Tongue (tissue), 2 donors: Measurements from ENCODE around the gene TWIST1. TPM values are rescaled to one million over a fixed set of nuclear protein-coding genes. Genes with fewer than 3 reads are reported as not detected.

ENCODE experiments used
- DNase-seq: peaks from one replicate; pipeline ENCODE4 v3.0.0-alpha.2; 2015
- total RNA-seq: library from RNA; depleted of rRNA; stranded (reverse); fragments of >200 nt; gene quantifications from one replicate; pipeline ENCODE4 v1.2.3, GENCODE V29; 2014

Gene TWIST1
- 16.4 TPM for total RNA-seq

DNA sequence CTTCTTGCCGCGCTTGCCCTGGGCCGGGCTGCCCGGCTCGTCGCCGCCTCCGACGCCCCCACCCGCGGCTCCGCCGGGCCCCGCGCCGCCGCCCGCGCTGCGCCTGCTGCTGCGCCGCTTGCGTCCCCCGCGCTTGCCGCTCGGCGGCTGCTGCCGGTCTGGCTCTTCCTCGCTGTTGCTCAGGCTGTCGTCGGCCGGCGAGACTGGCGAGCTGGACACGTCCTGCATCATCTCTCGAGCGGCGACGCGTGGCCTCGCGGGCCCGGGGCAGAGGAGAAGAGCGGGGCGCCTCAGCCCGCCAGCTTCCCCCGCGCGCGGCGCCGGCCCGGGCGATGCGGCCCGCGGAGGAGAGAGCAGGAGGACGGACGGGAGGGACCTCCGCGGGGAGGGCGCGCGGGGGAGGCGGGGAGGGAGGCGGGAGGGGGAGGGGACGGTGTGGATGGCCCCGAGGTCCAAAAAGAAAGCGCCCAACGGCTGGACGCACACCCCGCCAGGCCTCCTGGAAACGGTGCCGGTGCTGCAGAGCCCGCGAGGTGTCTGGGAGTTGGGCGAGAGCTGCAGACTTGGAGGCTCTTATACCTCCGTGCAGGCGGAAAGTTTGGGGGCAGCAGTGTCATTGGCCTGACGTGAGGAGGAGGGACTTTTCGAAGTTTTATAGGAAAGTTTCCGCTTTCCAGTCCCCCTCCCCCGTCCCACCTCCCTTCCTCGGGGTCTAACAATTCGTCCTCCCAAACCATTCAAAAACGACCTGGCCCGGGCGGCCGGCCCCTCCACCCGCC lies at the start of gene TWIST1:
Gene TWIST1 (minus strand): TSS at position 546 of the 779 bp plus-strand sequence. CDS start 315 bp downstream, at position 231.
- DNase-seq, result peak; percentile 92

GRCh38 chr7:19161671-19162070 lies 44.2 kb upstream of the TWIST1 start:
- no peak for DNase-seq

DNA sequence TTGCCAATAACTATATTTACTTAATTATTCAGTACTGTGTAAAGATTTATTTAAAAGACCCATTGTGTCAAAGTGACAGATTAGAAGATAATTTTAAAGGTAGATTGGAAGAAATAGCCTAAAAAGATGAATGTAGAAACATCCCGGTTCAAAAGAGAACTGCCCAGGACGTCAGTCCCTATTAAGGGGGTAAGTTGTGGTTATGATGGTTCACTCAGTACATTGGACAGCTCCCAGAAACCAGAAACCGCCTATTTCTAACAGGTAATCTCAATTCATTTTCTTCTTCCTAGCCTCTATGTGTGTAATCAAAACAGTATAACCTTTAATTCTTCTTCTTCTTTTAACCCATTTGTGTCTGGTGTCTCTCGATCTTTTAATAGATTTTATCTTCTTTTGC lies 29.3 kb upstream of the TWIST1 start:
- peak; percentile 37 for DNase-seq

- DNase-seq, result no peak
Observed at GRCh38 chr7:19145434-19146115, 28.1 kb upstream of the TWIST1 start.

GRCh38 chr7:19144661-19145433 lies 27.4 kb upstream of the TWIST1 start, which contains the start of gene FERD3L:
Gene FERD3L (minus strand): TSS chr7:19145421. CDS start chr7:19145362, 59 bp downstream.
- peak; percentile 0 for DNase-seq

GRCh38 chr7:19143881-19144574 lies 26.6 kb upstream of the TWIST1 start:
- no peak for DNase-seq

- DNase-seq, result no peak
Observed at GRCh38 chr7:19139706-19140327, 22.4 kb upstream of the TWIST1 start.

DNA sequence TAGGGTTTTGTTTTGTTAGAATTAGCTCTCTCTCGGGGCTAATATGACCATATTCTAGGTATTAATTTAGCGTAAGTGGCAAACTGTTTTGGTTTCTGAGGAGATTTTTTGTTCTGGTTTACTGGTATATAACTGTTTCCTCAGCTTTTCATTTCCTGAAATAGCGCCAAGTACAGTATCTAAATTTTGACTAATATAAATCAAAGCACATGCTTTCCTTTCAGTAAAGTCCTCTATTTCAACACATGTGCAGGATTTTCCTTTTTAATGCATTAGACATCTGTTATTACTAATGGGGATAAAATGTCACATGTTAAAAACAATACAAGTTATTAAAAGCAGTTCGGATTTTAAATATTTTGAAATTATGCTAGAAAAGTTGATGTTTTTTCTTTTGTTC lies 16.4 kb upstream of the TWIST1 start:
- DNase-seq, result no peak

GRCh38 chr7:19133390-19133789 lies 16.0 kb upstream of the TWIST1 start:
- no peak for DNase-seq

GRCh38 chr7:19128856-19129255 lies 11.4 kb upstream of the TWIST1 start:
- no peak for DNase-seq

GRCh38 chr7:19121977-19122588 lies 4.6 kb upstream of the TWIST1 start:
- peak; percentile 65 for DNase-seq

- DNase-seq, result peak; percentile 12
Observed at GRCh38 chr7:19119870-19120486, 2.5 kb upstream of the TWIST1 start.

- no peak for DNase-seq
Observed at GRCh38 chr7:19119372-19119771, 1.9 kb upstream of the TWIST1 start.

DNA sequence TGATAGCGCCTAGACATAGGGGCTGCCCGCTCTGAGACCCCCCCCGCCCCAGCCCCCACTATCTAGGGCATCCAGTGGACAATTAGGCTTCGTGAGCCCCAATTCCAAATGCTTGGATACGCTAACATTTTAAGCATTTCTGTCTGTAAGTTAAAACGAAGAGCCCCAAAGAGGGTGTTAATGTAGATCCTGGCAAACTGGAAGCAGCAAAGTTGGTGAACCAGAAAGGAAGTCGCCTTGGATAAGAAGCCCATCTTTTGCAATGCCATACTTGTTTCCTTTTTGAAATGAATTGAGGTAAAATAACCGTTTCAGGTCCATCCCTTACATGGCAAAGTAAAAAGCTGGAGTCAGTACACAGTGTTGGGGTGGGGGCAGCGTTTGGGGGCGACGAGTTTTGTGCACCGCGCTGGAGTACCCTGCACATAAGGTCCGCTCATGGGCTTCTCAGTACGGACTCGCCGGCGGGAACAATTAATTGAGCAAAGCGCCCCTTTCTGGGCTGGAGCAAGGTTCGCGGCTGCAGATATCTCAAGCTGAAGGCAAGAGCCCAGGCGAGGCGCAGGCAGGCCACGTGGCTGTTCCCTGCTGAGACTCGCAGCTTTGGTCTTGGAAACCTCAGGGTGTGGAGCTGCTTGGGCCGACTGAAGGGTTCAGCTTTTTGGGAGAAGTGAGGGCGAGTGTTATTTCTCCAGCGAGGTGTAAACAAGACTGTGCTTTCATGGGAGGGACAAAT lies 1.4 kb upstream of the TWIST1 start:
- peak; percentile 33 for DNase-seq

DNA sequence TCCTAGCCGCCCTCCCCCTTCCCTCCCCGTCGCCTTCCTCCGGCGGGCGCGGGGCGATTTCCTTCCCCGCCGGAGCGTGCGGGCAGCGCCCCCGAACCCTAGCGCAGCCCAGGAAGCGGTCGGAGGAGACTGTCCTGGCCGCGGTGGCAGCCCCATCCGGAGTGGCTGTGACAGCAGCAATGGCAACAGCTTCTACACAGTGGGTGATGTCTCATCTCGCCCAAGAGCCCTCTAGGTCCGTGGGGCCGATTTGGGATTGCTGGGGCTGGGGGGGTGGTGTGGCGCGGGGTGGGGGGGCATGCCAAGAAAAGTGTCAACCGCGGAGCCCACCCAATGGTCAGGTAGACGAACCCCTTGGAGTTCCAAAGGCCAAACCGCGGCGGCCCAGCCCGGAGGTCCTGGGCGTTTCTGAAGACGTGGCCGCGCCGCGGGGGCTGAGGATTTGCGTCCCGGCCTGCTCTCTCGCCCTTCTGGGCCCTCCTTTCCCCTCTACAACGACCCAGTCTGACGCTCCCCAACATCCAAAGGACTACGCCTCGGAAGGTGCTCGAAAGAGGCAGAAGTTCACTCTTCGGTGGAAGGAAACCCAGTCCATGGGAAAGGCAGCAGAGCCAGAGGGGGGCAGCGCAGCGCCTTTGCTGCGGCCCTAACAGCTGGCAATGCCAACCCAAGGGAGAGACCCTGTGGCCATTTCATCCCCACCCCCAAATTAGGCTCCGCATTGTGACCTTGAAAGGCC lies 603 bp upstream of the TWIST1 start:
- DNase-seq, result peak; percentile 37

DNA sequence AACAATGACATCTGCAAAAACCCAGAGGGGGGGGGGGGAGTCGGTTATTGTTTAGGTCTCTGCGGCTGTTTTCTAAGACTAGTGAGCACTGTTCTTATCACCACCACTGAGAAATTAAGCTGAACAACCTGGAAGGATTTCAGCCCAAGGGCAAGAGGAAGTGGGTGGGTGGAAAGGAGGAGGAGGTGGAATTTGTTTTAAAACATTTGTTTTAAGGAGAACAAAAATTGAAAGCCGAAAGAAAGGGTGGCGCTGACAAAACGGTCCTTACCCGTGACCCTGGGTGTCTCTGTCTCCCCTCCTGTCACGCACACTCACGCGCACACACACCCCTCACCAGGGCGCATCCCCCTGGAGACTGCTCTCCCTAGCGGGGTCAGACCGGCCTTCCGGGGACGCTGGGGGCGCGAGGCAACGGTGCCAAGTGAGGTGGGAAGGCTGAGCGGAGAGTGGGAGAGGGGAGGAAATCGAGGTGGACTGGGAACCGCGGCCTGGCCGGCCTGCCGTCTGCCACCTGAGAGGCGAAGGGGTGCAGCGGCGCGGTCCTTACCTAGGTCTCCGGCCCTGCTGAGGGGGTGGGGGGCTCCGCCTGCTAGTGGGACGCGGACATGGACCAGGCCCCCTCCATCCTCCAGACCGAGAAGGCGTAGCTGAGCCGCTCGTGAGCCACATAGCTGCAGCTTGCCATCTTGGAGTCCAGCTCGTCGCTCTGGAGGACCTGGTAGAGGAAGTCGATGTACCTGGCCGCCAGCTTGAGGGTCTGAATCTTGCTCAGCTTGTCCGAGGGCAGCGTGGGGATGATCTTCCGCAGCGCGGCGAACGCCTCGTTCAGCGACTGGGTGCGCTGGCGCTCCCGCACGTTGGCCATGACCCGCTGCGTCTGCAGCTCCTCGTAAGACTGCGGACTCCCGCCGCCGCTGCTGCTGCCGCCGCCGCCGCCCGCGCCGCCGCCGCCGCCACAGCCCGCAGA lies 1.0 kb downstream of the TWIST1 start:
- DNase-seq, result peak; percentile 41

GRCh38 chr7:19114551-19114855 lies 2.9 kb downstream of the TWIST1 start:
- peak; percentile 34 for DNase-seq

GRCh38 chr7:19113855-19114550 lies 3.4 kb downstream of the TWIST1 start:
- peak; percentile 29 for DNase-seq
